DLD1 (cell line): Measurements from ENCODE around the gene DNAH2.

Source experiments
- in situ Hi-C: cut with HindIII; loops from 2 replicates; pipeline ENCODE4 v1.10.0; 2017; ENCODE audit warnings: low sequenced_read_pairs

DNAH2 gene

DNA sequence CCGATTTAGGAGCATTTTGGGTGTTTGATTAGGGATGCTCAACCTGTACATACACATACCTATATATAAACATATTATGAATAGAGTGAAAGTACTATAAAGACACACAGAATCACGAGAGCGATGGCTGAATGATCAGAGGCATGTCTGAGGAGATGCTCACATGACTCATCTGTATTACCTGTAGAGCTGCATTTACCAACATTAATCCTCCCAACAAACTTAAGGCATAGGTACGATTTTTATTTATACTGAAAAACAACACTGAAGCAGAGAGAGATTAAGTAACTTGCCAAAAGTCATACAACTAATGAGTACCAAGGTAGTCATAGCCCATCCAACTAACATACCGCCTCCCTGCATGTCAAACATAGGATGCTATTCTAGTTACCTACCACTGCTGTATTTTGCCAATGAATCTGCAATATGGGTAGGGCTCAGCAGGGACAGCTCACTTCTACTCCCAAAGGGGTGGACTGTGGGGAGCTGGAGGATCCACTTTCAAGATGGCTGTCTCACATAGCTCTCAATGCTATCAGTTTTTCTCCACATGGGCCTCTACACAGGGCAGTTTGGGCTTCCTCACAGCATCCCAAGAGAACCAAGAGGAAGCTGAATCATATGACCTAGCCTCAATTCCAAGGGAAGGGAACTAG is 147.6 kb downstream of the DNAH2 start:
- in situ Hi-C loops = no loop called here

DNA sequence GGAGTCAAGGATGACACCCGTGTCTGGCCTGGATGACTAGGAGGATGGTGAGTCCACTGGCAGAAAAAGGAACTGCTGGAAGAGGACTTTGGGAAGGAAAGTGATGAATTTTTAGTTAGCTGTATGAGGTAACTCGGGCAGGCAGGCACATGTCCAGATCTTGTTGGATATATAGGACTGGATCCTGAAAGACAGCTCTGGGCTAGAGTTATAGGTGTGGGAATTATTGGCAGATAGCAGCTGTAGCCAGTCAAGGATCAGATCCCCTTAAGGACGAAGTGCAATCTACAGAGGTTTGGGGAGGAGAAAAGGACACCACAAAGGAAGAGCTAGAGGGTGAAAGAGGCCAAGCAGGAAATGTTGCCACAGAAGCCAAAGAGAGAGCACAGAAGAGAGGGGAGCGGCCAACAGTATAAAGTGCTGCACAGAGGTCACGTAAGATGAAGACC is 150.4 kb downstream of the DNAH2 start:
- in situ Hi-C loops = no loop called here

DNA sequence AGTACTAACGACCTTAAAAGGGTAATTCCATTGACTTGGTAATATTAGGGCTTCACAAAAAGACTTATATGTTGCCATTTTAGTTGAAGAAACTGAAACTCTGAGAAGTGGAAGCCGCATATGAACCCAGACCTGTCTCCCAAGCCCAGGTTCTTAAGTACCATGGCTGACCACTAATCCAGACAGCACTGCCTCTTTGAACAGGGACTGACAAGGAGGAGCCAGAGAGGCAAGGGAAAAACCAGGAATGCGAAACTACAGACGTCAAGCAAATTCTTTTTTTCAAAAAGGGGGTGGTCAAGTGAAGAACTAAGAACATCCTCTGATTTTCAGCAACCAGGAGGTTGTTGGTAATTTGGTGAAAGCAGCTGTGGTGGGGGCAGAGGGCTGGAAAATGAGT is 155.5 kb downstream of the DNAH2 start:
- in situ Hi-C loops = no loop called here

DNA sequence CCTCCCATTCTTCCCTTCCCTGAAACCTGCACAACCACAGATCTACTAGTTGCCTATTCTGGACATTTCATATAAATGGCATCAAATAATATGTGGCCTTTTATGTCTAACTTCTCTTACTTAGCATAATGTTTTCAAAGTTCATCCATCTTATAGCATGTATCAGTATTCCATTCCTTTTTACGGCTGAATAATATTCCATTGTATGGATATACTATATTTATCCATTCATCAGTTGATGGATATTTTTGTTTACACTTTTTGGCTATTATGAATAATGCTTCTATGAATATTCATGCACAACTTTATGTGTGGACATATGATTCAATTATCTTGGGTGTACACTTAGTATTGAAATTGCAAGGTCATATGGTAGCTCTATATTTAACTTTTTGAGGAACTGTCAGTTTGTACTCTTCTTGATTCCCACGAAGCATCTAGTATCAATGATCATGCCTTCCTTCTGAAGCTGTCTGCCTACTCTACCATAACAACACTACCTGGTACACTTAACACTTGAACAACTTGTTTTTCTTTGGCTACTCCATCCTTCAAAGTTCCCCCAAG is 158.3 kb downstream of the DNAH2 start:
- in situ Hi-C loops = no loop called here

DNA sequence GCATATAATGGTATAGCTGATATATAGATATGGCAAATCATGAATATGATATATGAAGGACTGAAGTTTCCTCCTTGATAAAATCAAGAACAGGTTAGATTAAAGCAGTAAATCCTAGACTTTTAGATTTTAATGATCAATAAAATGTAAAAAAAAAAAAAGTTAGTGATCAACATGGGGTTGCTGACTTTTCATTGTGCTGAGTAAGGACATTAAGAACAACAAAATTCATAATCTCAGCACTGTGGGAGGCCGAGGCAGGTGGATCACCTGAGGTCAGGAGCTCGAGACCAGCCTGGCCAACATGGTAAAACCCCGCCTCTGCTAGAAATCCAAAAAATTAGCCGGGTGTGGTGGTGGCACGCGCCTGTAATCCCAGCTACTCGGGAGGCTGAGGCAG is 160.7 kb downstream of the DNAH2 start:
- in situ Hi-C loops = no loop called here

DNA sequence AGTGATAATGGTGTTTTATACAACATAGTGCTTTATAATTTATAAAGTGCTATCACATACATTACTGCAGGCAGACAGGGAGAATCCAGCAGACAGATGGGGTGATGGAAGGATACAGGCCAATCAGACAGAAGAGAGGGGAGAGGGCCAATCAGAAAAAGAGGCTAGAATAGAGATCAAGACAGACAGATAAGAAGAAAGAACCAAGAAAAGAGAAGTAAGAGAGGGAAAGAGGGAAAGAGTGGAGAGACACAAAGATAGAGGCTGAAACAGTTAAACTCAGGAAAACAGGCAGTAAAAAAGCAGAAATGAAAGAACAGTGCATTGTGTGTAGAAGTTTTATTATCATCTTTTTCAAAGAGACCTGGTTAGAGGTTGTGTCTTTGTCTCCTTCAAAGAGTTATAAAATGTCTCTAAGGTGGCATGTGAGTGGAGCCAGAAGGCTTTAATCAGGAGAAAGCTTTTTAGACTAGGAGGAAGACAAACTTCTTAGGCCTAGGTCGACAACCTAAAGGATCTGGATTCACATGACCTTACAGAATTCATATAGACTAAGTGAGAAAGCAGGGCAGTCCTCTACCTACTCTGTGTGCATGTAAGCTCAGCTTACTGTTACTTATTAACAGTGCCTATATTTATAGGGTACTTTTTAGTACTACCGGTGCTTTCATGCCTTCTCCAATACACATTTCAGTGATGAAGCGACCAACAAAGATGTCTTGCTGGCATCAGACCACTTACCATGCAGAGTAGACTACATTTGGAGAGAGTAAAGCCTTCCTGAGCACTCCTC is 162.7 kb downstream of the DNAH2 start:
- in situ Hi-C loops = no loop called here

DNA sequence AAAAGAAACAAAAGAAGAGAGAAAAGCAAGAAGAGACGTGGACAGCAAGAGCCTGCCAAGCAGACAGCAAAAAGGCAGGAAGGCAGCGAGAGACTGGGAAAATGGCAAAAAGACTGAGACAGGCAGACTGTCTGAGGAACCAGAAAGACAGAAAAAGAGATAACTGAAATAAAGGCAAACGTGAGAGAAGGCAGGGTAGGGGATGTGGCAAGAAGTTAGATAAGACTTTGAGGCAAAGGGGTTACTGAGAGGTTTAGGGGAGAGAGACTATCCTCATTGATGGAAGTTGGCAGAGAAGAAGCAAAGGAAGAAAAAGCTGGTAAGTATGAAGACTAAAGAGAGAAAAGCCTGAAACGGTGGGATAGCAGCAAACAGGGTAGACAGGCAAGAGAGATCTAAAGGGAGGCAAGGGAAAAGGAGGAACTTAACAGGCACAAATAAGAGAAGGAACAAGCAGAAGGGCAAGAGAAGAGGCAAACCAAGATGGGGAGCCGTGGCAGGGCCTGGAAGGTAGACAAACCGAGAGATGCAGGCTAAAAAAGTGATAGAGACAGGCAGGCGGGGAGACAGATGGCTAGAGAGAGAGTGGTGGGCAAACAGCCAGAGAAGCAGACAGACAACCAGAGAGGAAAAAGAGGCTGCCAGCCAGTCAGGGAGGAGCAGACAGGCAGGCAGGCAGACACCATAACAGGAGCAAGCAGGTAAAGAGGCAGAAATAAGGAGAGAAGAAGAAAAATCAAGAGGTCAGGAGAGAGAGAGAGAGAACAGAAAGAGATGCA is 163.9 kb downstream of the DNAH2 start:
- in situ Hi-C loops = no loop called here

DNA sequence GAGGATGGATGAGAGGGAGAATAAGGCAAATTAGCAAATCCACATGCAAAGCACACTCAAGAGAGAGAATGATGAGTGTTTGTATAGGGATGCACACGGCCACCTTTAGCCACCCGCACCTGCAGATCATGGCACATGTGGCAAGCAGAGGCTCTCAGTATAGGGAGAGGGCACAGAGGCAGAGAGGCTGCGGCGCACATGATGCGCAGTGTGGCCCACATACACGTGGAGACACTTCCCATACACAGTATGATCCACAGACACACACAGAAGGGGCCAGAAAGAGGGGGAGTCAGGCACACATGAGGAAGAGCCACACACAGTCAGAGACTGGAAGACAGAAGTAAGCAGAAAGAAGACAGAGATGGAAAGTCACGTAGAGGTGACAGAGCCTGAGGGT is 164.5 kb downstream of the DNAH2 start:
- in situ Hi-C loops = no loop called here

DNA sequence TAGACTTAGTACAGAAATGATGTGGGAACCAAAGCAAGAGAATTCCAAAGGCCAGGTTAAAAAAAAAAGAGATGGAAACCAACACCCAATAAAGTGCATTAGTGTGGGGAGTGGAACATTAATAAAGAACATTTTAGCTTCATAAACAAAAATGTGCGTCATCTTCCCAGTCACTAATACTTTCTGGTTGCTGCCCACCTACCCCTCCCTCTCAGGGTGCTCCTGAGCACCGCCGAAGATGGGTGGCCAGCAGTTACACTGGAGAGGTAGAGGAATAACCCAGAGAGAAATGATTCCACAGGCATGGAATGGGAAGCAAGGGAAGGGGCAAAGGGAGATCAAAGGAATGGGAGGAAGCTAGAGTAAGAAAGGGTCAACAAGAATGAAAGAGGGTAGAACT is 165.1 kb downstream of the DNAH2 start:
- in situ Hi-C loops = no loop called here
